Loucy (cell line): ENCODE results near the gene ZNF227.

Experiments used
- CTCF ChIP-seq: fragments of 200-600 bp; sonication (generic); conservative IDR thresholded peaks from 2 replicates; pipeline ENCODE4 v1.5.1; 2014; ENCODE audit warnings: mild to moderate bottlenecking, antibody characterized with exemption, low read length
- EZH2phosphoT487 ChIP-seq: fragments of 200-600 bp; IDR thresholded peaks from 2 replicates; pipeline ENCODE4 v1.6.1; 2018; ENCODE audit warnings: antibody characterized with exemption, mild to moderate bottlenecking, moderate library complexity, borderline replicate concordance

- TF ChIP-seq EZH2phosphoT487 (no peak), CTCF (no peak)
Observed at GRCh38 chr19:44164673-44165512, 47.4 kb upstream of the ZNF227 start, which contains the start of gene ZNF226.
